NCI-H526 treated with DMSO at 0.1 percent for 48 hours (cell line): ENCODE results near the gene FAM174B.
"Not testable (repeated sequence)": the region's sequence is repeated elsewhere in the genome, so short reads cannot be mapped to it uniquely, and the experiment has no call there.

ENCODE experiments used
- DNase-seq: peaks from one replicate; lab custom pipeline; 2025; lab: John Stamatoyannopoulos, UW

The FAM174B gene

GRCh38 chr15:92617549-92618520 lies 37.7 kb downstream of the FAM174B start:
- no peak for DNase-seq

DNA sequence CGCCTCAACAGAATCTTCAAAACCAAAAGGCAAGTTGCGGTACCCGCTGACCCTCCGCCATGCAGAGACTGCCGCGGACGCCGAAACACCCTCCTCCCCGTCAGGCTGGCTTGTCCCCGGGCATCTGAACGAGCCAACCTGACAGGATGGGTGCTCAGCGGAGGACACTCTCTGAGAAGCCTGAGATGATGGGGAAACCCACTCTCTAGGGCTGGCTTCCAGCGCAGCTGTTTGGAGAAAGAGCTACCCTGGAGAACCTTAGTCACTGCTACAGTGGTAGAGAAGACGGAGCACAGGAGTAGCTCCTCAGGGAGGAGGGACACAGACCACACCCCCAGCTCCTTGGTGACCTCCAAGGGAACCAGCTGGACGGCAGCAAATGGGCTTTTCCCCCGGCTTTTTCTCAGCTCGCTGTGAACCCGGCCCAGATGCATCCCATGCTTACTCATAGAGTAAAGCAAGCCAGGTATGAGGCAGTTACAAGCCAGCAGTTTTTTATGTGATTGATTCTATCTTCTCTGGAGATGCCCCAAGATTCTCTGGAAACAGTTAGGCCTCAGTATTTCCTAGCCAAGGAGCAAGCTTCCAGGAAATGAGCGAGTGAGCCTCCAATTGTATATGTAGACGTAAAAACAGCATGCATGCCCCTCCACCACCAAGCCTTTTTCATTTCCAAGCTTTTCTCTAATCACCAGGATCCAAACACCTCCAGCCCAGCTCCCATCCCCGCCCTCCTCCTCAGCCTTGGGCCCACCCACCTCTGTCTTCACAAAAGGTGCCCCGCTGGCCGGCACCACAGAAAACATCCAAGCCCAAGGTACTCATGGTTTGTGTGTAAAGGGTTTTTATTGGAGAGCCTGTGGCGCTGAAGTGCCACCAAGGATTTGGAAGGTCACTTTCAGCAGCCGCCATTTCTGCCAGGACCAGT lies 38.7 kb downstream of the FAM174B start:
- no peak for DNase-seq

- no peak for DNase-seq
Measured at GRCh38 chr15:92614791-92615785, 40.5 kb downstream of the FAM174B start.

GRCh38 chr15:92614301-92614700 lies 41.3 kb downstream of the FAM174B start:
- DNase-seq: no peak

DNA sequence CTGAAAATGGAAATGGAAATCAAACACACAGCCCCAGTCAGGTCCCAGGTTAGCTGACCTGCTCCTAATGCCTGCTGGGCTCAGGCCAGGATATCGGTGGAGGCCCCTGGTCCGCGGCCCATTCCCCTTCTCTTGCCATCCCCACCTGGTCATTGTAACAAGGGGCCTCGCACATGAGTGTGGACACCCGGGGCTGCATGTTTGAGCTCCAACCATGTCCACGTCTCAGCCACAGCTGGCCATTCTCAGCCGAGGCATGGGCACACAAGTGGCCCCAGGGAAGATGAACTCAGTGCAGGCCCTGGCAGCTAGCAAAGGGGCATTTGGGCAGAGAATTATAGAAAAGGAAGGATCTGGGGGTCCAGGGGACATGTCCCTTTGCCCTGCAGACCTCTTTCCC lies 41.7 kb downstream of the FAM174B start:
- no peak for DNase-seq

DNA sequence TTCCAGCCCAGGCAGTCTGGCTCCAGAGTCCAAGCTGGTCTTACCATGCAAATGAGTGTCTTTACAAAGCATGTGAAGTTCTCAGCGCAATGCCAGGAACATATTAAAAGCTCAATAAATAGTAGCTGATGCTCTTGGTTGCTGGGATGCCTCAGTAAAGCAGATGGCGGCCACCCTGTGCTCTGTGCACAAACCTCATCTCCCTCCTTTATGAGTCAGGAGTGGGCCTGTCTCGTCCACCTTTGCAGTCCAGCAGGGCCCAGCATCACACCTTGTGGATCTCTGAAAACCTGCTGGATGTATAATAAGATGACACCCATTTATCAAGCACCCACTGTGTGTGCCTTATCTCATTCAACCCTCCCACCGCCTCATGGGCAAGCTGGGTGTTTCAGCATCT lies 42.7 kb downstream of the FAM174B start:
- DNase-seq: no peak

DNA sequence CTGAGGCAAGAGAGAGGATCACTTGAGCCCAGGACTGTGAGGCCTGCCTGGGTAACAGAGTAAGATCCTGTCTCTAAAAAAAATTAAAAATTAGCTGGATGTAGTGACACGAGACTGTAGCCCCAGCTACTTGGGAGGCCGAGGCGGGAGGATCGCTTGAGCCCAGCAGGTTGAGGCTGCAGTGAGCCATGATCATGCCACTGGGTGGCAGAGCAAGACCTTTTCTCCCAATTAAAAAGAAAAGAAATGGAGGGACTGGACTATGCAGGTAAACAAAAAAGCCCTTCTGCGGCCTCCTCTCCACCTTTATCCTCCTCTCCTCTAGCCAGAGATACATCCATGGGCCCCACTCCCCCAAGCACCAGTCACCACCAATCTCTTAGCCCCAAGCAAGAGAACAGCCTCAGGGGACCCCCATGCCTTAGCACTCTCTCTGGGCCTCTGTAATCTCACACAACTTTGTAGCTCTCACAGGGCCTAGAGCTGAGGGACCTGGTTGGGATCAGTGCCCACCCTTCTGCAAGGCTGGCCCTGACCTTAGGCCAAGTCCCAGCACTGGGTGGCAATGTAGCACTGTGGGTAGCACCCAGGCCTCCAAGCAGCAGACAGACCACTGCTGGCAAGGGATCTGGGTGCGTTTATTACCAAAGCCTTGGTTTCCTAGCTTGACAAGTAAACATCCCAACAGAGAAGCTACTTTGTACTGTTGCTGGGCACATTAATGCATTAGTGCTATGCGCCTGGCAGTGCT lies 43.4 kb downstream of the FAM174B start:
- no peak for DNase-seq

DNA sequence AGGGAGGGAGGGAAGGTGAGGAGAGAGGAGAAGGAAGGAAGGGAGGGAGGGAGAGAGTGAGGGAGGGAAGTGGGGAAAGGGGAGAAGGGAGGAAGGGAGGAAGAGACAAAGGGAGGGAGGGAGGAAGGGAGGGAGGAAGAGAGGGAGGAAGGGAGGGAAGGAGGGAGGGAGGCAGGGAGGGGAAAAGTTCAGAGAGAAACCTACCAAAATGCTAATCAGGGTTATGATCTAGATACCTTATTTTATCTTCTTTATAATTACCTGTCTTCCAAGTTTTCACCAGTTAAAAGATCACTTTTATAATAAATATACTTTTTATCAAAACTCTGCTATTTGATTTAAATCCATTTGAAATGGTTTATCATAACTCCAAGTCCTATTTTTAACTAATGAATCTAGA lies 44.4 kb downstream of the FAM174B start:
- DNase-seq: no peak

DNA sequence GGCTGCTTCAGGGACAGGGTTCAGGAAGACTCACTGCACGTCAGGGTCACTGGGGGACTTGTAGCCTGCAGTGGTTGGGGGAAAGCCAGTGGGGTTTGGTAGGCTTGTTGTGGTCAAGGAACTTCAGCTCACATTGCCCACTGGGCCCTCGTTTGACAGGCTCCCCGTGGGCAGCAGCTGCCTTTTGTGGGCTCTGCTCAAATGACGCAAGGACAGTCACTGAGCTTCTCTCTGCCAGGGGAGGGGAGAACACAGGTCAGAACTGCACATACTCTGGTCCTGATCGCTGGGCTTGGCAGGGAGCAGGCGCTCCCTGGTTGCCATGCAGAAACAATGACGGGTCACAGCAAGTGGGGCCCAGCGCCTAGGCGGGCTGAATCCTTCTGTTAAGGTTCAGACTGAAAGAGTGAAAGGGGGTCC lies 45.5 kb downstream of the FAM174B start:
- DNase-seq: no peak

GRCh38 chr15:92608866-92609700 lies 46.5 kb downstream of the FAM174B start:
- no peak for DNase-seq

- not testable (repeated sequence) for DNase-seq
Measured at GRCh38 chr15:92606836-92607150, 48.8 kb downstream of the FAM174B start.

GRCh38 chr15:92606126-92606835 lies 49.3 kb downstream of the FAM174B start:
- DNase-seq: no peak

GRCh38 chr15:92605225-92605944 lies 50.2 kb downstream of the FAM174B start:
- no peak for DNase-seq

DNA sequence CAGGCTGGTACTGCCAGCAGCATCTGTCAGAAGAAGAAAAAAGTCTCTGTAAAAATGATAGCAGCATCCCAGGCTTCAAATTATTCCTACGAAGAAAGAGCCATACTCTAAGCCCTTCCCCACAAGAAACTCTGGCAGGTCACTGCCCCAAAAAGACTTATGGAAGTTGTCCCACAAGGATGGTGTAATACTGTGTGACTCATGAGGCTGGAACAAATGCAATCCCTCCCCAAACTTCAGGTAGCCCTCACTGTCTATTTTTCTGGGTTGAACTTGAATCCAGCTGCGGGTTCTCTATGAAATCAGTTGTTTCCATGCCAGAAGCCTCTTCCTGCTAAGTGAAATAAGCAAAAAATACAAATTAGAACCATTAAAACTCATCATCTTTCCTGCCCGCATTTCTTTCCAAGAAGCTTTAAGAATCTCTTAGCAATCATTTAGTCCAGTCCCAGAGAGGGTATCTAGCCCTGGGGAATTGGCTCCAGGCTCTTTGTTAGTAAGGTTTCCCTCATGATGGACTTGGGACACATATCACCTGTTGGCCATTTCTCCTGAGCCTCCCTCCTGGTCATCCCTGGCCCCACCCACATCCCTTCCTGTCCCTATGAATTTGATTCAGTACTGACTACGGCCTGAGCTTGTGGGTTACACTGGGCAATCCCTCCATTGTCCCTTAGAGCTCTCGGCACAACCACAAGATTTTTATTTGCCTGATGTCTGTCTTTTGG lies 51.7 kb downstream of the FAM174B start:
- no peak for DNase-seq

GRCh38 chr15:92603278-92603677 lies 52.3 kb downstream of the FAM174B start:
- DNase-seq: no peak

- DNase-seq: no peak
Measured at GRCh38 chr15:92602267-92602593, 53.3 kb downstream of the FAM174B start.

GRCh38 chr15:92601592-92602266 lies 53.8 kb downstream of the FAM174B start:
- no peak for DNase-seq

- DNase-seq: no peak
Measured at GRCh38 chr15:92600856-92601255, 54.7 kb downstream of the FAM174B start.
